HG03066 (cell line): ENCODE measurements around the gene FOXO6.

ENCODE experiments used
- ATAC-seq: cut with Tn5 transposase; IDR thresholded peaks from one replicate; pipeline ENCODE4 v1.9.1; 2021; ENCODE audit warnings: low read depth; ENCODE audit not compliant: unreplicated experiment

The FOXO6 gene

DNA sequence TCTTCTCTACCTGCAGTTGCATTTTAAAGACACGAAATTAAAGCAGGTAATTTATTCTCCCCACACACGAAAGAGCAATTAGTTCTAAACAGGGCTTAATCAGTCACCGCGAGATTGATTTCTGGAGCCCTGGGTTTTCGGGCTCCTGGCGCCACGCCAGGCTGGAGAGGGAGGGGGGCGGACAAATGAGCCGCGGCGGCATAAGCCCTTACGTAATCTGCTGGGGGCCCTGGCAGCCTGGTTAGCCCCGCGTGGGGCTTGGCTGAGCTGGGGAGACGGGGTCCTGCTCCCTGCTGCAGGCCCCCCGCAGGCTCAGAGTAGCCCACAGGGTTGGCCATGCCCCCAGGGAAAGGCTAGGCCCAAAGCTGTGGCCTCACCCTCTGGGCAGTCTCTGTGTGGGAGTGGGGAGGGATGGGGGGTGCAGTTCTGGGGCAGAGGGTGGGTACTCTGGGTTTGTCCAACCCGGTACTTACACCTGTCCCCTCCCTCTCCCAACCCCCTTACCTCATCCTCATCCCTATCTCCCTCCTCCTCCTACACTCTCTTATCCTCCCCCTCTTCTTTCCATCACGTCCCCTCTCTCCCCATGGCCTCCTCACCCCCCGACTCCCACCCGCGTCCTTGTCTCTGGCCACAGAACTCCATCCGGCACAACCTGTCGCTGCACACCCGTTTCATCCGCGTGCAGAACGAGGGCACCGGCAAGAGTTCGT, 19.9 kb downstream of the FOXO6 start:
- ATAC-seq, result no peak

DNA sequence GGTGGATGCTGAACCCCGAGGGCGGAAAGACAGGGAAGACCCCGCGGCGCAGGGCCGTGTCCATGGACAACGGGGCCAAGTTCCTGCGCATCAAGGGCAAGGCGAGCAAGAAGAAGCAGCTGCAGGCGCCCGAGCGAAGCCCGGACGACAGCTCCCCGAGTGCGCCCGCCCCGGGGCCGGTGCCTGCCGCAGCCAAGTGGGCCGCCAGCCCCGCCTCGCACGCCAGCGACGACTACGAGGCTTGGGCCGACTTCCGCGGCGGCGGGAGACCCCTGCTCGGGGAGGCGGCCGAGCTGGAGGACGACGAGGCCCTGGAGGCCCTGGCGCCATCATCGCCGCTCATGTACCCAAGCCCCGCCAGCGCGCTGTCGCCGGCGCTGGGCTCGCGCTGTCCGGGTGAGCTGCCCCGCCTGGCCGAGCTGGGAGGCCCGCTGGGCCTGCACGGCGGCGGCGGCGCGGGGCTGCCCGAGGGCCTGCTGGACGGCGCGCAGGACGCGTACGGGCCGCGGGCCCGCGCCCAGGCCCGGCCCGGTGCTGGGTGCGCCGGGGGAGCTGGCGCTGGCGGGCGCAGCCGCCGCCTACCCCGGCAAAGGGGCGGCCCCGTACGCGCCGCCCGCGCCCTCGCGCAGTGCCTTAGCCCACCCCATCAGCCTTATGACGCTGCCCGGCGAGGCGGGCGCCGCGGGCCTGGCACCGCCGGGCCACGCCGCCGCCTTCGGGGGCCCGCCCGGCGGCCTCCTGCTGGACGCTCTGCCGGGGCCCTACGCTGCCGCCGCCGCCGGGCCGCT, 20.7 kb downstream of the FOXO6 start:
- ATAC-seq, result no peak

DNA sequence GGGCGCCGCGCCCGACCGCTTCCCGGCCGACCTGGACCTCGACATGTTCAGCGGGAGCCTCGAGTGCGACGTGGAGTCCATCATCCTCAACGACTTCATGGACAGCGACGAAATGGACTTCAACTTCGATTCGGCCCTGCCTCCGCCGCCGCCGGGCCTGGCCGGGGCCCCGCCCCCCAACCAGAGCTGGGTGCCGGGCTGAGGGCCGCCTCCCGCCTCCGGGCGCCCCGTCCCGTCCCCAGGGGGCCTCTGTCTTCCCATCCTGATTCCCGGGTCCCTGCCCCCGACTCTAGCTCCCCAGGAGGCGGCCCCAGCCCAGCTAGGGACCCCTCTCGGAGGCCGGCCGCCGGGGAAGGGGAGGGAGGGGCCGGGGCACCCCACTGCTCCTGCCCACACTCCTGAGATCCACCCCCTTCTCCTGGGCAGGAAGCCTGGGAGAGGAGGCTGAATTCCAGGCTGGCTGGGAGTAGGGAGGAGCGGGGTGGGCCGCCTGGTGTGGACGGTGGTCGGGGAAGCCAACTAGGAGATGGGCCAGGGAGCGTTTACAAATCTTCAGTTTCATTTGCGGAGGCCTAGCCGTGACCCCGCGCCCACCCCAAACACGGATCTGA, 21.4 kb downstream of the FOXO6 start:
- ATAC-seq, result no peak

DNA sequence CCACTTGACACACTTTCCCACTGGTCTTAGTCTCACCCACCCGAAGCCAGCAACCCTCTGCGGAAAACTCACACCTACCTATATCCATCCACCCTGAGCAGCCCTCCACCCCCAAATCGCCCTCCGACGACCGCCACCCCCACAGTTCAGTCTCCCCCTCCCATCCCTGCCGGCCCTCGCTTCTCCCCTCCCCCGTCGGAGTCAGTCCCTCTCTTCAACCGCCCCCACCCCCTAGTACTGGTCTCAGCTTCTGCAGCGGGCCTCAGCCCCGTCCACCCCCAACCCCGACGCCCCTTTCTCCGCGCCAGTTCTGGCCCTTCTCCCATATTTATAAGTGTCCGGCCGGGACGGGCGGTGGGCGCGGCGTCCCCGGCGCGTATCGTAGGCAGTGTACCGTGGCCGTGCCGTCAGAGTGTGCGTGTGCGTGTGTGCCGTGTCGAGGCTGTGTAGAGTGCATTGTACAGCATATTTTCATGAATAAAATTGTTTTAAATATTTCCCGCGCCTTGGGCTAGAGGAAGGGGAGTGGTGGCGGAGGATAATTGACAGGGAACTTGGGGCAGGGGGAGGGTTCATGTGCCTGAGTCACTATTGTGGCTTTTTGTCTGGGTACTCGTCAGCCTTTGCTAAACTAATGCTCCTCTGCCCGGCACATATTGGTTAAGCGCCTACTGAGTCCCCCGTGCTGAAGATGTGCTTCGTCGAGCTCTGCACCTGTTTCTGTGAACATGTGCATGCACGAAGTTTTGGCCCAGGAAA, 22.0 kb downstream of the FOXO6 start:
- no peak for ATAC-seq

DNA sequence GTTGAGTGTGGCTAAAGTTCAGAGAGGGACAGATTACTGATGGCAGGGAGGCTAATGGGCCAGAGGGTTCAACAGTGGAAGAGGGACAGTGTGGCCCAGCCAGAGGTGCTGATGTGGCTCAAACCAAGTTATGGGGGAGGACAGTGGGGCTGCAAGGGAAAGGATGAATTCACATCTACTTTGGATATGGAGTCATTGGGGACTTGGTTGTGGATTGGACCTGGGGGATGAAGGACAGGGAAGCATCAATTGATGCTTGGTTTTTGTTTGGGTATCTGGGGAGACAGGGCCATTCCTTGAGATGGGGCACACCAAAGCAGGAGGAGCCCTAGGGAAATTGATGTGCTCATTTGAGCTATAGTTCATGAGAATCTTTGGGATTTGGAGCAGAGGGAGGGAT, 23.3 kb downstream of the FOXO6 start:
- no peak for ATAC-seq

DNA sequence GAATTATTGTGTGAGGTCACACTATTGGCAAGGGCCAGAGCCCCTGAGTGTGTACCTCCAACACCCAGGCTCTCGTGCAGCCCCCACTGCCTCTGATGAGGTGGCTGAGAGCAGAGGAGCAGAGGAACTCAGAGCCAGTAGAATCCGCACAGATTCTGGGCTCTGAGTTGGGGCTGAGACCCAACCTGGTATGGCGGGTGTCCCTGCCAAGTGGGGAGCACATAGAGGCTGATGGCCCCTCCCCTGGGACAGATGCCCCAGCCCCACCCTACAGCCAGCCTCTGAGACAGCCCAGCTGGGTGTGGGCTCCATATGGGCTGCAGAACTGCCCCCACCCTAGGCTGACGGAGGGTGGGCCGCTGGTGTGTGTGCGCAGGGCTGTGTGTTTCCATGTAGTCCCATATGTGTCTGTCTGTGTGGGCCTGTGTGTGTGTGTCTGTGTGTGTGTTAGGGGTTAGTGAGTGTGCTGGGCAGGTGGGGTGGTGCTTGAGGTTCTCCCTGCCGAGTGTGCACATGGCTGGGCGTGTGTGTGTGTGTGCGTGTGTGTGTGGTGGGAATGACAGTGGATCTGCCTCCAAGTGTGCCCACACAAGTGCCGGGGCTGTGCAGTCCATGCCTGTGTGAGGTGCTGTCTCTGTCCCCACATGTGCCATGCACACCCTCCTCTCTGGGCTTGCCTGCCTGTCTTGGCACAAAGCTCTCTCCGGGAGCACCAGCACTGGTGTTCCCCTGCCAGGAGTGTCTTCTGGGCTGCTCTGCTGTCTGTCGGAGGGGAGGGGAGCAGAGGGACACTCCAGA, 24.4 kb downstream of the FOXO6 start:
- no peak for ATAC-seq

DNA sequence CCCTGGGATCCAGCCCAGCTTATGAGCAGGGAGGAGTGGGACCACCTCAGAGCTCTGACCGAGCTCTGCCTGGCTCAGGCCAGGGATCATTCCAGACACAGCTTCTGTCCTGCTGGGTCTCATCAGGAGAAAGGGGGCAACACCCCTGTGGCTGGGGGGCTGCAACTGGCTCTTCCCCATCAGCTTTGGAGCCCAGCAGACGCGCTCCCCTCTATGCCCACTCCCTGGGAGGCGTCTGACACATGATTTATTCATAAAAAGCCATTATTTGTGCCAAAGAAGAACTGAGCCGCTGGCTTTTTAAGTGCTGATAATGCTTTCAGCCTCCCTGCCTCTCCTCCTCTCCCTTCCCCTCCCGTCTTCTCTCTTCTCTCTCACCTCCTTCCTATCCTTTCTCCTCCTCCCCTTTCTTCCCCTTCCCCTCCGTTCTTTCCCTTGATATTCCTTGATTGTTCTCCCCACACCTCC, 25.0 kb downstream of the FOXO6 start:
- no peak for ATAC-seq

DNA sequence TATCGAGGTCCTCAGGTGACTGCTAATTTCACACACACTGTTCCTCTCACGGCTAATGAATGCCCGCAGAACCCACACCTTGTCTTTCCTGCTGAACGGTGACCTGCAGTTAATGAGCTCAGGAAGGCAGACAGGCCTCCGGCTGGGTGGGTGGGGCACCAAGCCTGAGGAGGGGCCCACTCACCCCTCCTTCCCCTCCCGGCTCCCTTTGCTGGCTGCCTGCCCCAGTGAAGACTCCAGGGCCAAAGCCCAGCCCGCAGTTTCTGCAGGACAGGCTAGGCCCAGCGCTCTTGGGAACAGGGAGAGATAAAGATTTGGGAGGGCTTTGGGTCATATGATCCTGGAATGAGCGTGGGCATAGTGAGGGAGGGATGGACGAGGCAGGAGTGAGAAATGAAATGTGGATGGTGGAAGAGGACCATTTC, 26.4 kb downstream of the FOXO6 start:
- no peak for ATAC-seq

DNA sequence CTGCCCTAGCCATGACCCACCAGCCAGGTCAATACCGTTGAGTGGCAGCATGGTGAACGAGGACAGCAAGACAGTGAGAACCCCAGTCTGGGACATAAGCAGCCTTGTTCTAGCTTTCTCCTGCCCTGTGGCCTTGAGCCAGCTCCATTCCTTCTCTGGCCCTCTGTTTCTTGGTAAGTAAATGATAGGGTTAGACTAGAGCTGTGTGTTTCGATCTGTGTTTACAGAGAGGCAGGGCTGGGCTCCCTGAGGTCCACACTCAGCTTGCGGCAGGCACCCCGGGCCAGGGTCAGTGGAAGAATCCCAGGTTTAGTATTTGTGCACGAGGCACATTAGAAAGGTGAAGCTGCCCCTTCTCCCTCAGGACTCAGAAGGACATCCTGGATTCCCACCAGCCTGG, 27.3 kb downstream of the FOXO6 start:
- no peak for ATAC-seq

DNA sequence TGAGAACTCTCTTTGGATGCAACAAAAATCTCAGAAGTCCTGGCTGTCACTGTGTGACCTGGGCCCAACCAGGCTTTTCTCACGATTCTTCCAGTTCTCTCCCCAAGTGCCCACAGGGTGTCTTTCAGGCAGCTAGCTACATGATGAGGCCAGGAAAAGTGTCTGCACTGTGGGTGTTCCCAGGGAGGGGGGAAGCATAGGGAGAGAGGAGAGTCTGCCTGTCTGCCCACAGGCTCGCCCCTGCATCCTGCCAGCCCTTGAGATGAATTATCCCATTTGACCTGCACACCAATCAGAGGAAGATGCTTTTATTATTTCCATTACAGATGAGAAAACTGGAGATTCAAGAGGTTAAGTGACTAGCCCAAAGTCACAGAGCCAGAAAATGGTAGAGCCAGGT, 27.8 kb downstream of the FOXO6 start:
- ATAC-seq, result no peak

DNA sequence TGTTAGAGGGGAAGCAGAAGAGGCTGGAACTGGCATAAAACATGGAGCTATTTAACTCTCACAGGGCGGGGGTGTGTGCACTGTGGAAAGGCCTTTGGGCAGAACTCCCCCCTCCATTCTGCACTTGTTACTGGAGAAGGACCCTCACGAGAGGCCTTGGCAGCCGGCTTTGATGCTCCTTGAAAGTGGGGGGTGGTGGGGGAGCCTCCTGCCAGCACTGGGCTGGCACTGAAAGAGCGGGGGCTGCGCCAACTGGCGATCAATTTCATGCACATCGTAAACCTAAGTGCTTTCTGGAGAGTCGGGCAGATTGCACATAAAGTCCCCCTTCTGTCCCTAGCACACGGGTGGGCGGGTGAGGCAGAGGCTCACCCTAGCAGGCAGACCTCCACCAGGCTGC, 28.9 kb downstream of the FOXO6 start:
- ATAC-seq, result no peak

DNA sequence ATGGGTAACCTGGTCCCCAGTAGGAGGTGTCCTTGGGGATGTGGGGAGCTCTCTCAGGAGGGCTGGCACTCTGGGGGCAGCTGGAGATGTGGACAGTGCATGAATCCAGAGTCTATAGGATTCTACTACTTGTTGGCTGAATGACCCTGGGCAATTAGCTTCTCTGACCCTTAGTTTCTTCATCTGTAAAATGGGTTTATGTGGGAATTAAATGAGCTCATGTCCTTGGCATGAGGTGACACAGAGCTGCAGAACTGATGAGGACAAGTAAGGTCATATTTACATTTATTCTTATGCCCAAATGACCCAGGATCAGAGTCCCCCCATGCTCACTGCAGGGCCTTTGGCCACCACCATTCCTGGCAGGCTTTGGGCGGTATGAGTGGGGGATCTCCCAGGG, 29.3 kb downstream of the FOXO6 start:
- ATAC-seq, result no peak

DNA sequence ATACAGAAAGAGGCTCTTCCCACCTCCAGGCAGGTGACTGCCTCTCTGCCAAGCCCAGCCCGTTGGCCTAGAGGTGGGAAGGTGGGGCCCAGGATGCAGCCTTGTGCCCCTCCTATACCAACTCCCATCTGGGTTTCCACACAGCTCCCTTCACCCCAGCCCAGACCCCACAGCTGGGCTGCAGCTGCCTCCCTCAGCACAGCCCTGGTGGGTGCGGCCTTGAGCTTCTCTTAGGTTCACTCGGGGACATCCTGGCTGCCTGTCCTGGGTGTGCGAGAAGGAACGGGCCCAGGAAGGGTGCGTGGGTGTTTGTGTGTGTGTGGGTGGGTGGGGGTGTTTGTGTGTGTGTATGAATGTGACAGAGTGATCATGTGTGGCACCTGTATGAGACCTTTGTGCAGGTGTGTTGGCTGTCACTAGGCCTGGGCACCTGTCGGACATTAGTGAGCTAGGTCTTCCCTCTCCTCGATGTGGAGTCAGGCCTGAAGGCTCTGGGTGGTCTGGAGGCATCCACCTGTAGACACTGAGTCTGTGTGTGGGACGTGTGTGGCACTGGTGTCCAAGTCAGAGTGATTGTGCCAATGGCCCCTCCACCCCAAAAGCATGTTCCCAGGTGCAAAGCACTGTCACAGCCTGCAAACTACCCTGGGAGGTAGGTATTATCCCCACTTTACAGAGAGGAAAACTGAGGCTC, 30.7 kb downstream of the FOXO6 start:
- ATAC-seq, result no peak

DNA sequence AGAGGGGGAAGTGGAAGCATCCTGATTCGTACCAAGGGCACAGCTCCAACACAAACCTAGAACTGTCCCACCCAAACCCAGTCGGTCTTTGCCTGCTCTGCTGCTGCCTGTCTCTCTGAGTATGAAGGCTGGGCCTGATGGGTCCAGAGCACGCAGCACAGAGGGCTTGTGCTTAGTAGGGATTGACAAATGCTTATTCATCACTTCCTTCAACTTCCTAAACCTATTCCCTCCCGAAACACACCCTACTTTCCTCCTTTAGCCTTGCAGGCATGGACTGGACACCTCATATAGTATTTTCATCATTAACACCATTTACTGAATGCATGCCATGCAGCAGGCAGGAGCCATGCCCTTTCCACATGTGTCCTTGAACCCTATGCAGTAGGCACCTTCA, 31.3 kb downstream of the FOXO6 start:
- no peak for ATAC-seq

DNA sequence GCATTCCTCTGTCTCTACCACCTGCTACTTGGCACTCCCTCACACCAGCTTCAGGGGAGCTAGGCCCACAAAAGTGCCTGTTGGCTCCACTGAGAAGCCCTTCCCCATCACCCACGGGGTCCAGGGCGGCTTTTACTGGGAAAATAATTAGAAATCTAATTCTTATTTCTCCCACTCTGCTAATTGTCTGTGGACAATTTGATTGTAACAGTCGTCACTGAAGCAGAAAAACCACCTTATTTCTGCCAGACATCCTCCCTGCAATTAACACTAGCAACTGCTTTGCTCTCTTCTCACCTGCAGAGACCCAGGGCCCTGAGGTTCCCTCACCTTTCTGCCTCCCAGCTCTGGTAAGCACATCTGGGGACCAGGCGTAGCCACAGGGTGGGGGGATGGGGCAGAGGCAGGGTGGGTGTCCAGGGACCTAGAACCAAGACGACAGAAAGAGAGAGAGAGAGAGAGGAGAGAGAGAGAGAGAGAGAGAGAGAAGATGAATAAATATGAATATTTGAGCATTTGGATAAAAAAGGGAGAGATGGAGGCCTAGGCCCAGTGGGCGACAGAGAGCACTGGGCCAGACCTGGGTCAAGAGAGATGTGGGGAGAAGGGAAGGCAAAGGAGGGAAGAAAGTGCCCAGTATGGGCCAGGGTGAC, 32.6 kb downstream of the FOXO6 start:
- no peak for ATAC-seq

DNA sequence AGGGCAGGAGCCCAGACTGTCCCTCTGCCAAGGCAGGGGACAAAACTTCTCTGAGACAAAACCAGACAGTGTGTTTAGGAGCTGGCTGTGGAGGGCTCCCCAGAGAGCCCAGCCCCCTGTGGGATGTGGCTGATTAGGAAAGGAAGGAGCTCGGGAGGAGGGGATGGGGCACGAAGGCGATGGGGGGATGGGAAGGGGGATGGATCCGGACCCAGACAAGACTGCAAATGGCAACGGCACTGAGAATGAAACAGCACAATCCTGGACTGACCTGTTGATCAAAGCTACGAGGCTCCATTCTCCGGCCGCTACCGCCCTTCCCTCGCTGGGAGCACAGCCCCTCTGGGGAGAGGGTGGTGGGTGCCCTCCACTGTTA, 33.1 kb downstream of the FOXO6 start:
- ATAC-seq, result no peak

DNA sequence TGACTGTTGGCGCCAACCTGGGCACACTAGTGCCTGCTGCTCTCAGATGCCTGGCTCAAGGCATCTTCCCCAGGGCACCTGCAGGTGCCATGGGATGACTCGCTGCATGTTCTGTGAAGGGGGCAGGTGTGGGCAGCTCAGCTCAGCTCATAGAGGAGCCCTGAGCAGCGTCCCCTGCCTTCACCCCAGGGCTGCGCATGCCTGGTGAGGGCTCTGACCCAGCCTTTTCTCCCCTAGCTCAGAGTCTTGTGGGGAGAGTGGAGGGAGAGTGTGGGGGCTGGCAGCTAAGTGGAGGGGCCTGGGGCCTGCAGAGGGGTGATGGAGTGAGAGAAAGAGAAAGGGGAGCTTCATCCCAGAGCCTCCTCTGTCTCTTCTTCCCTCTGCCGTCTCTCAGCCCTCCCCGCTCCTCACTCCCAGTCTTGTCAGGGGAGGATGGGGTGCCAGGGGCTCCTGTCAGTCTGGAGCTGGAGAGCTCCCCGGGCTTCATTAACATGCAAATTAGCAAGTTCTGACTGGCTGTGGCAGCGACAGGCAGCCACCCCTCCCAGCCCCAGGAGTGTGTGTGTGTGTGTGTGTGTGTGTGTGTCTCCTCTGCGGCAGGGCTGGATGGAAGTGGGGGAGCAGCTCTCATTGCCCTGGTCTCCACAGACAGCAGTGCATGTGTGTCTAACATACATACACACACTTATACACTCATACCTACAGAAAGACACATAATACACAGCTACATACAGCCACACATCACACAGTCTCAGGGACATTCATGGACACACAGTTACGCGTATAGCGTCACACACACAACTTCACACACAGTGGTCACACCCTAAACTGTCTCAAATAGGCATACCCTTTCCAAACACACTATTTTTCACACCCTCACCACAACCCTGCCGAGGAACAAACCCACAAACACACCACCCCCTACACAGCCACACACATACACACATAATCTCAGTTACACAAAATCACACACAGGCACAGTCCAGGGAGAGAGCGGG, 34.0 kb downstream of the FOXO6 start:
- no peak for ATAC-seq

DNA sequence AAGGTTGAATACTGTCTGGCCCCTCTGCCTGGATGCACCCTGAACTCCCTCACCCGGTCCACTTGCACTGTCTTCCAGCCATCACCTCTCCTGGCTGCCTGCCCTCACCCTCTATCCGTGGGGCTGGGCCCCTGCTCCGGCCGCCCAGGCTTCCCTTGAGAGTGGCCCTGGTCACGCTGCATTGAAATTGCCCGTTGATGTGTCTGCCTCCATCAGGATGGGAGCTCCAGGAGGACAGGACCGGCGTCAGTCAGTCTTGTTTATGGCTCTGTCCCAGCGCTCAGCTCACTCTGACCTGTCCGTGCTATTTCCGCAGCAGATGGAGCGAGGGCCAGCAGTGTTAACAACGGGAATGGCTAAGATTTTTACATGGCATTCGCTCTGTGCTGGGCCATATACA, 34.9 kb downstream of the FOXO6 start:
- no peak for ATAC-seq
